HT1080 (cell line): ENCODE results near the gene SRP9. TPM values are rescaled to one million over a fixed set of nuclear protein-coding genes. Genes with fewer than 3 reads are reported as not detected.
A peak's percentile ranks its signal among the peaks of the same experiment; 100 is the strongest.
"Not testable (repeated sequence)": the region's sequence is repeated elsewhere in the genome, so short reads cannot be mapped to it uniquely, and the experiment has no call there.

Experiments
- DNase-seq: peaks from one replicate; pipeline ENCODE4 v3.0.0-alpha.2; 2015; ENCODE audit warnings: low read depth
- total RNA-seq: library from RNA; depleted of rRNA; stranded (reverse); fragments of >200 nt; shearing (Covaris generic); gene quantifications from 2 replicates; pipeline ENCODE4 v1.2.3, GENCODE V29; 2014

Gene SRP9
- total RNA-seq, 1 experiment from 2014 or later = 241 TPM

DNA sequence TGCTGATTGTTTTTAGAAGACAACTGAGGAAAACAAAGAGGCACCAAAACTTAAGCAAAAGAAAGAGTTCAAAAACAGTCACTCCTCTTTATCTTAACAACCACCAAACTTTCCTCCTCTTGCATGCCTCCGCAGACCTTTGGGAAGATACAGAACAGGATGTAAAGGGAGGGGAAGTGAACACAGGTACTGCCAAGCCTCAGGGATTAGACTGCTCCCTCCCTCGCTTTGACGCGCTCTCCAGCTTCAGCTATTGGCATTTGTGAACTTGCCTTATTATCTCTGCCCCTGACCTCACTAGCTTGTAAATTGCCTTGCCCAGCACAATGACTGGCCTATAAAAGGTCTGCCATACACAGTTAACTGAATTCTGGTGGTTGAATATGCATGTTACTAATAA is 4.8 kb upstream of the SRP9 start:
- no peak for DNase-seq

GRCh38 chr1:225774281-225775147 is 3.1 kb upstream of the SRP9 start:
- no peak for DNase-seq

- no peak for DNase-seq
Measured at GRCh38 chr1:225776294-225776693, 1.3 kb upstream of the SRP9 start.

DNA sequence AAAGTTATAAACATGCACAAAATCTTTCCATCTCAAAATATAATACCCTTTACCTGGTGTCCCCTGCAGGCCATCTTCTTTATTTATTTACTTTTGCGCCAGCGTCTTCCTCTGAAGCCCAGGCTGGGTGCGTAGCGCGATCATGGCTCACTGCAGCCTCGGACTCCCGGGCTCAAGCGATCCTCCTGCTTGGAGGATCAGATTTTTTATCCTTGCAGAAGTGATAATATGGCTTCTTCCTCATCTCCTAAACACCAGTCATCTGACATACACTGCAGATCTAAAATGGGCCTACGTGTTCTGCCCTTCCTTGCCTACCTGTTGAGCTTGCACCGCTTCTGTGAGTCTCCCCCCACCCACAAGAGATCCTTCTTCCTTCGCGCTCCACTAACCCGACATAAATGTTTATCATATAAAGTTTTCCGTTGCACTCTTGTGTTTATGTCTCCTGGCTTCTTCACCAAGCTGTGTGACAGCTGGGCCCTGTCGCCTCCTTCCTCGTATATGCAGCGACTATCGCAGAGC is 506 bp upstream of the SRP9 start:
- DNase-seq = no peak

- no peak for DNase-seq
Measured at GRCh38 chr1:225778337-225778669, 677 bp downstream of the SRP9 start.

- not testable (repeated sequence) for DNase-seq
Measured at GRCh38 chr1:225779165-225779564, 1.5 kb downstream of the SRP9 start.

- no peak for DNase-seq
Measured at GRCh38 chr1:225780134-225780533, 2.5 kb downstream of the SRP9 start.

GRCh38 chr1:225780630-225781029 is 3.0 kb downstream of the SRP9 start:
- no peak for DNase-seq

- not testable (repeated sequence) for DNase-seq
Measured at GRCh38 chr1:225789142-225789541, 11.5 kb downstream of the SRP9 start.

DNA sequence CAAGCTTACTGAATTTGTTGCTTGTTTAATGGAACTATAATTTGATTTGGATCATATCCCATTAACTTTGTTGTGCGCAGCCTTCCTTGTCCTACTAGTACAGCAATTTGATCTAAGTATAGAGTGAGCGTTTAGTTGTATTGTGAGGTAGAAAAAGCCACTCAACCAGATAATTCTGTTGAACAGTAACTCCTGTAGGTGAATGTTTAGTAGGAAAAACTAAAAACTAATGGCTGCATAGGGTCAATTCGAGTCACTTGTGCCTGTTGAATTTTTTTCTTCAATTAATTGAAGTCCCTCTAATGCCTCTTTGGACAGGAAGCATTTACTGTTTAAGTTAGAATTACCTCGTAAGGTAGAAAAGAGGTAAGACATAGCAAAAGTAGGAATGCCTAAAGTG is 17.3 kb downstream of the SRP9 start:
- no peak for DNase-seq

GRCh38 chr1:225796097-225796496 is 18.5 kb downstream of the SRP9 start:
- DNase-seq = not testable (repeated sequence)

- DNase-seq = not testable (repeated sequence)
Measured at GRCh38 chr1:225801146-225801545, 23.5 kb downstream of the SRP9 start.

GRCh38 chr1:225806249-225806648 is 28.6 kb downstream of the SRP9 start:
- DNase-seq = no peak

DNA sequence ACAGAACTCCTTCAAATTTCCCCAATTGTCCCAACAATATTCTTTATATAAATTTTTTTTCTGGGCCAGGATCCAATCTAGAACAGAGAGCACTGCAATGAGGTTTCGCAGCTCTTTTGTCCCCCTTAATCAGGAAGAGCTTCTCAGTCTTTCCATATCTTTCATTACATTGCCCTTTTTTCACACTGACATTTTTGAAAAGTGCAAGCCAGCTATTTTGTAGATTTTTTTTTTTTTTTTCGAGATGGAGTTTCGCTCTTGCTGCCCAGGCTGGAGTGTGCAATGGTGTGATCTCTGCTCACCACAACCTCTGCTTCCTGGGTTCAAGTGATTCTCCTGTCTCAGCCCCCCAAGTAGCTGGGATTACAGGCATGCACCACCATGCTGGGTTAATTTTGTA is 29.1 kb downstream of the SRP9 start:
- DNase-seq = not testable (repeated sequence)

- DNase-seq = no peak
Measured at GRCh38 chr1:225808136-225808535, 30.5 kb downstream of the SRP9 start.

GRCh38 chr1:225809842-225810578 is 32.4 kb downstream of the SRP9 start, which contains the start of gene EPHX1:
Gene EPHX1 (plus strand): TSS chr1:225810124. CDS start chr1:225828730, 18,606 bp downstream.
- peak; percentile 87 for DNase-seq

GRCh38 chr1:225810579-225811538 is 33.2 kb downstream of the SRP9 start:
- DNase-seq = peak; percentile 11

DNA sequence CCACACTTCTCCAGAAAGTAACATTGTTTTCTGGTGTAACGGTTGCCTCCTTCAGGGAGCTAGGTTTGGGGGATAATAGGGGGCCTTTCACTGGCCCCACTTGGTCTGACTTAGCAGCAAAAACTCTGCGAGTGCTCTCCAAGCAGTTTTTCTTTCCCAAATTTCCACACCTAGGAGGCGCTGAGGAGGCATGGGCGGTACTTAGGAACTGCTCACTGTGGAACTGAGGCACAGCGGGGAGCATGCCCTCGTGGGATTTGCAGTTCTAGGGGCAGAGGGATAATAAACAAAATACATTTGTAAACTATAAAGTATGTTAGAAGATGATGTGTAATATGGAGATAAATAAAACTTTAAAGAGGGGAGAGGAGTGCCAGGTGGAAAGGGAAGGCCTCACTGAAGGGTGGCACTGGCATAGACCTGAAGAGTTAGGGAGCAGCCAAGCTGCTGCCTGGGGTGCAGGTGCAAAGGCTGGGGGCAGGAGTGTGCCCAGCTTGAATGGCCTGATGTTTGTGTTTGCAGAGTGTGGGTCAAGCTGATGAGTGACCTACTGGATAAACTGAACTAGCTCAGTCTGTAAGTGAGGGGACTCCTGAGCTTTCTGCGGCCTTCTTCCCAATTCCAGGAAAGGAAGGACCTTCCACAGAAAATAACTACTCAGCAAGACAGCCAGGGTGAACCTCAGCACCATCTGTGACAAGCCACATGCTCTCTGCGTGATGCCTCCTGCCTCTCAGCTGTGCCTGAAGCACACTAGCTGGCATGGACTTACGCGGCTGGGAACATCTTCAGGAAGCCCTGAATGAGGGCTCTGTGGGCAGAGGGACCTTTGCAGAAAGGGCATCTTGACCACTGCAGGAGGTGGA is 34.2 kb downstream of the SRP9 start:
- no peak for DNase-seq

GRCh38 chr1:225812488-225813213 is 35.0 kb downstream of the SRP9 start:
- no peak for DNase-seq
